ENCODE data around the gene SEMA3A.

- TF ChIP-seq CTCF (conservative IDR thresholded peaks at IDR 0.05), result no peak
- no peak for TF ChIP-seq EZH2 (IDR thresholded peaks at IDR 0.05; ENCODE audit: low read depth)
Measured at GRCh38 chr7:84187087-84187805, 7.3 kb downstream of the SEMA3A start.

All from PC-9 (cell line).